ENCODE measurements around the gene AKAP13.
"Not testable (repeated sequence)": the region's sequence is repeated elsewhere in the genome, so short reads cannot be mapped to it uniquely, and the experiment has no call there.

The AKAP13 gene

DNA sequence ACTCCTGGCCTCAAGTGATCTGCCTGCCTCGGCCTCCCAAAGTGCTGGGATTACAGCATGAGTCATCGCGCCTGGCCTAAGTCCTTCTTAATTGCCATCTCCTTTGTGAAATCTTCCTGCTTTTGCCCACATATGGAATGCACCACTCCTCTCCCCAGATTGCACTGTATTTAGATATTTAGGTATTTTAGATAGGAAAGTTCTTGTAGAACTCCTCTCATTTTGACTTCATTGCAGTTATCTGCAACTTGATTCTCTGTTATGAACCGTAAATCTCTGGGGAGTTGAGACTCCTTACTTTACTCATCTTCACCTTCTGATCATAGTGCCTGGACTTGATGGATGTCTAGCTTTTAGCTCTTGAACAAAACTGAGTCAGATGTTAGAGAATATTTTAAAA lies 150.7 kb downstream of the AKAP13 start:
- Histone ChIP-seq H3K36me3 (ENCODE audit: control insufficient read depth in 2 of 2, insufficient read depth in 1 of 2, low read length in 2 of 2) (peaks cover 11 to 19% of the 10 kb centered on the region in 2 experiments; a peak in 2 of 3 replicates), H3K9me3 (ENCODE audit: control insufficient read depth, insufficient read depth, low read depth, low read length) (no peaks in the 10 kb centered on the region), H3K27ac (ENCODE audit: extremely low read depth, low read depth, low read length) (no peak overlapping the region), H3K4me3 (ENCODE audit: low read depth, low read length) (no peak overlapping the region), H3K4me1 (ENCODE audit: control insufficient read depth, insufficient read depth, low read length) (peaks cover 13% of the 10 kb centered on the region)
- ChIA-PET POLR2A (no interaction called here), CTCF (no interaction called here)
- no peak for TF ChIP-seq ZBTB7A (tag by site-specific recombination; IDR thresholded peaks at IDR 0.05; ENCODE audit: low read depth)
- no peak for TF ChIP-seq KLF10 (tag by site-specific recombination; IDR thresholded peaks at IDR 0.05)

DNA sequence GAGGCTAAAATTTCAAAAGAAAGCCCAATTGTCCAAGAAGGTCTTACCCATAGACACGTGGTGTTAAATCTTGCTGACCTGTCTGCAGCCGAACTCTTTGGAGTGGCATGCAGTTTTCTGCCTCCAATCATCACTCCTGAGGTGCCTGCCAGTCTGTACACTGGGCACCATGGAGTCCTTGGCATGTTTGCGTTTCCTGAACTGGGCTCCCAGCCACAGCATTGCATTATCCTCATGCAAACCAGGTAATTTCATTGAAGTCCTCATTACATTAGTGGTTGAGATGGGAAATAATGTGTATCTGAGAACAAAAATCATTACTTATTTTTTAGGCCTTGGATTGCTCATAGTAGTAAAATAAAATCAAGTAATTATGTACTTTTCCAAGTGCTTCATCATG lies 152.3 kb downstream of the AKAP13 start:
- Histone ChIP-seq H3K27ac (ENCODE audit: extremely low read depth, low read depth, low read length) (no peak overlapping the region), H3K9me3 (ENCODE audit: control insufficient read depth, insufficient read depth, low read depth, low read length) (no peaks in the 10 kb centered on the region), H3K4me3 (ENCODE audit: low read depth, low read length) (no peak overlapping the region), H3K4me1 (ENCODE audit: control insufficient read depth, insufficient read depth, low read length) (peaks cover 18% of the 10 kb centered on the region), H3K36me3 (ENCODE audit: control insufficient read depth in 2 of 2, insufficient read depth in 1 of 2, low read length in 2 of 2) (peaks cover 14 to 17% of the 10 kb centered on the region in 2 experiments; a peak in 2 of 3 replicates)
- CTCF ChIA-PET = interaction anchor here (0.6 to 0.7 kb wide), 2 partner anchors 12 to 986 kb away, joined by 3 read pairs; no protein-coding TSS in a partner anchor
- TF ChIP-seq ZFHX2 (tag by site-specific recombination; conservative IDR thresholded peaks at IDR 0.05) (no peak), ZNF664 (tag by site-specific recombination; IDR thresholded peaks at IDR 0.05) (no peak), ZNF2 (tag by site-specific recombination; IDR thresholded peaks at IDR 0.05) (no peak), ZNF221 (tag by site-specific recombination; IDR thresholded peaks at IDR 0.05; ENCODE audit: borderline replicate concordance) (no peak), ZNF785 (tag by site-specific recombination; IDR thresholded peaks at IDR 0.05) (no peak), ZNF169 (tag by site-specific recombination; IDR thresholded peaks at IDR 0.05) (no peak), ZNF768 (tag by site-specific recombination; IDR thresholded peaks at IDR 0.05) (no peak), ZNF354C (tag by site-specific recombination; IDR thresholded peaks at IDR 0.05; ENCODE audit: borderline replicate concordance, low read depth) (no peak)
- TF ChIP-seq, protein P1, sequence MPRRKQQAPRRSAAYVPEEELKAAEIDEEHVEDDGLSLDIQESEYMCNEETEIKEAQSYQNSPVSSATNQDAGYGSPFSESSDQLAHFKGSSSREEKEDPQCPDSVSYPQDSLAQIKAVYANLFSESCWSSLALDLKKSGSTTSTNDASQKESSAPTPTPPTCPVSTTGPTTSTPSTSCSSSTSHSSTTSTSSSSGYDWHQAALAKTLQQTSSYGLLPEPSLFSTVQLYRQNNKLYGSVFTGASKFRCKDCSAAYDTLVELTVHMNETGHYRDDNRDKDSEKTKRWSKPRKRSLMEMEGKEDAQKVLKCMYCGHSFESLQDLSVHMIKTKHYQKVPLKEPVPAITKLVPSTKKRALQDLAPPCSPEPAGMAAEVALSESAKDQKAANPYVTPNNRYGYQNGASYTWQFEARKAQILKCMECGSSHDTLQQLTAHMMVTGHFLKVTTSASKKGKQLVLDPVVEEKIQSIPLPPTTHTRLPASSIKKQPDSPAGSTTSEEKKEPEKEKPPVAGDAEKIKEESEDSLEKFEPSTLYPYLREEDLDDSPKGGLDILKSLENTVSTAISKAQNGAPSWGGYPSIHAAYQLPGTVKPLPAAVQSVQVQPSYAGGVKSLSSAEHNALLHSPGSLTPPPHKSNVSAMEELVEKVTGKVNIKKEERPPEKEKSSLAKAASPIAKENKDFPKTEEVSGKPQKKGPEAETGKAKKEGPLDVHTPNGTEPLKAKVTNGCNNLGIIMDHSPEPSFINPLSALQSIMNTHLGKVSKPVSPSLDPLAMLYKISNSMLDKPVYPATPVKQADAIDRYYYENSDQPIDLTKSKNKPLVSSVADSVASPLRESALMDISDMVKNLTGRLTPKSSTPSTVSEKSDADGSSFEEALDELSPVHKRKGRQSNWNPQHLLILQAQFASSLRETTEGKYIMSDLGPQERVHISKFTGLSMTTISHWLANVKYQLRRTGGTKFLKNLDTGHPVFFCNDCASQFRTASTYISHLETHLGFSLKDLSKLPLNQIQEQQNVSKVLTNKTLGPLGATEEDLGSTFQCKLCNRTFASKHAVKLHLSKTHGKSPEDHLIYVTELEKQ (tag by site-specific recombination; IDR thresholded peaks at IDR 0.05; ENCODE audit: borderline replicate concordance) = no peak
- TF ChIP-seq, protein P2, sequence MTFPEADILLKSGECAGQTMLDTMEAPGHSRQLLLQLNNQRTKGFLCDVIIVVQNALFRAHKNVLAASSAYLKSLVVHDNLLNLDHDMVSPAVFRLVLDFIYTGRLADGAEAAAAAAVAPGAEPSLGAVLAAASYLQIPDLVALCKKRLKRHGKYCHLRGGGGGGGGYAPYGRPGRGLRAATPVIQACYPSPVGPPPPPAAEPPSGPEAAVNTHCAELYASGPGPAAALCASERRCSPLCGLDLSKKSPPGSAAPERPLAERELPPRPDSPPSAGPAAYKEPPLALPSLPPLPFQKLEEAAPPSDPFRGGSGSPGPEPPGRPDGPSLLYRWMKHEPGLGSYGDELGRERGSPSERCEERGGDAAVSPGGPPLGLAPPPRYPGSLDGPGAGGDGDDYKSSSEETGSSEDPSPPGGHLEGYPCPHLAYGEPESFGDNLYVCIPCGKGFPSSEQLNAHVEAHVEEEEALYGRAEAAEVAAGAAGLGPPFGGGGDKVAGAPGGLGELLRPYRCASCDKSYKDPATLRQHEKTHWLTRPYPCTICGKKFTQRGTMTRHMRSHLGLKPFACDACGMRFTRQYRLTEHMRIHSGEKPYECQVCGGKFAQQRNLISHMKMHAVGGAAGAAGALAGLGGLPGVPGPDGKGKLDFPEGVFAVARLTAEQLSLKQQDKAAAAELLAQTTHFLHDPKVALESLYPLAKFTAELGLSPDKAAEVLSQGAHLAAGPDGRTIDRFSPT (tag by site-specific recombination; IDR thresholded peaks at IDR 0.05) = no peak
- POLR2A ChIA-PET = no interaction called here

DNA sequence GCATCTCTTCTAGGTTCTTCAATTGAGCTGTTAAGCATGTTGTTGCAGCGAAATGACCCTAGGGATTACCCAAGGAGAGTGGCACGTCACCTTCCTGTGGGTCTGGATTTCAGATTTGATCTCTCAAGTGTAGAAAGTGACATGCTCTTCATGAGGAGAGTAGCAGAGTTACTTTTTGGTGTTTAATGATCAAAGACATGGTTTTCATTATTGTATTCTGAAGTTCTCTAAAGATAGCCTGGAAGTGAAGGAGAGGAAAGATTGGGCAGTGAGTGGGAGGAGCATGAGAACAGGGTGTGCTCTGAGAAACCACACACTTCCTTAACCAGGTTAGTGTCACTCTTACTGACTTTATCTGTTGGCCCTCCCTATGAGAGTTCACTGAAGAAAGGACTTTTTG lies 153.6 kb downstream of the AKAP13 start:
- ChIA-PET POLR2A (no interaction called here), CTCF (interaction anchor here (0.5 kb wide), 1 partner anchor 26 kb away, joined by 3 read pairs; no protein-coding TSS in a partner anchor)
- H3K36me3 ChIP-seq (ENCODE audit: control insufficient read depth in 2 of 2, insufficient read depth in 1 of 2, low read length in 2 of 2) = peaks cover 14 to 17% of the 10 kb centered on the region in 2 experiments; a peak in 2 of 3 replicates
- no peak overlapping the region for H3K27ac ChIP-seq (ENCODE audit: extremely low read depth, low read depth, low read length)
- H3K4me1 ChIP-seq (ENCODE audit: control insufficient read depth, insufficient read depth, low read length) = peaks cover 9% of the 10 kb centered on the region
- no peak overlapping the region for H3K4me3 ChIP-seq (ENCODE audit: low read depth, low read length)
- TF ChIP-seq ZNF530 (tag by site-specific recombination; IDR thresholded peaks at IDR 0.05; ENCODE audit: low read depth) = no peak
- TF ChIP-seq, protein P3, sequence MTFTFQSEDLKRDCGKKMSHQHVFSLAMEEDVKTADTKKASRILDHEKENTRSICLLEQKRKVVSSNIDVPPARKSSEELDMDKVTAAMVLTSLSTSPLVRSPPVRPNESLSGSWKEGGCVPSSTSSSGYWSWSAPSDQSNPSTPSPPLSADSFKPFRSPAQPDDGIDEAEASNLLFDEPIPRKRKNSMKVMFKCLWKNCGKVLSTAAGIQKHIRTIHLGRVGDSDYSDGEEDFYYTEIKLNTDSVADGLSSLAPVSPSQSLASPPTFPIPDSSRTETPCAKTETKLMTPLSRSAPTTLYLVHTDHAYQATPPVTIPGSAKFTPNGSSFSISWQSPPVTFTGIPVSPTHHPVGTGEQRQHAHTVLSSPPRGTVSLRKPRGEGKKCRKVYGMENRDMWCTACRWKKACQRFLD (tag by site-specific recombination; IDR thresholded peaks at IDR 0.05) = no peak
- H3K9me3 ChIP-seq (ENCODE audit: control insufficient read depth, insufficient read depth, low read depth, low read length) = no peaks in the 10 kb centered on the region

DNA sequence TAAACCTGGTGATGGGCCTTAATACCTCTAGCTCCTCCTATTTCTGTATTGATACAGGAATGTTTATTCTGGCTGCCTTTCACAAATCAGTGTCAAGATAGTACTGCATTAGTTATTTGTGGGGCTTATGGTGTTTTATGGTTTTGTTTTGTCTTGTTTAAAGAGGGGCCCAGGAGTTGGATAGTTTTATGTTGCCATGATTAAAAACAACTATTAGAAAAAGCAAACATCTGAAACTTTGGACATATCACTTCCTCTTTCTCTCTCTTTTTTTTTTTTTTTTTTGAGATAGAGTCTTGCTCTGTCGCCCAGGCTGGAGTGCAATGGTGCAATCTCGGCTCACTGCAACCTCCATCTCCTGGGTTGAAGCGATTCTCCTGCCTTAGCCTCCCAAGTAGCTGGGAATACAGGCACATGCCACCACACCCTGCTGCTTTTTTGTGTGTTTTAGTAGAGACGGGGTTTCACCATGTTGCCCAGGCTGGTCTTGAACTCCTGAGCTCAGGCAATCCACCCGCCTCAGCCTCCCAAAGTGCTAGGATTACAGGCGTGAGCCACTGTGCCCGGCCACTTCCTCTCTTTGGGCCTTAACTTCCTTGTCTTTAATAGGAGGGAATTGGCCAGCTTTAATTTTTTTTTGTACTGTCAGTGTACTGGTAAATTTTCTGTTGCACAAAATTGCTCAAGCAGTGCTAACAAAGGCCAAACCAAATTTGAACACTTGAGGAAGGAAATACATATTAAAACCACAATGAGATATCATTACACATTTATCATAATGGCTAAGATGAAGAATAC lies 155.3 kb downstream of the AKAP13 start:
- POLR2A ChIA-PET; CTCF ChIA-PET; H3K27ac ChIP-seq (ENCODE audit: extremely low read depth, low read depth, low read length); H3K9me3 ChIP-seq (ENCODE audit: control insufficient read depth, insufficient read depth, low read depth, low read length); H3K4me3 ChIP-seq (ENCODE audit: low read depth, low read length): not testable (repeated sequence)
- H3K4me1 ChIP-seq (ENCODE audit: control insufficient read depth, insufficient read depth, low read length) = peaks cover 11% of the 10 kb centered on the region; the same call in 1 of the 2 replicates
- H3K36me3 ChIP-seq (ENCODE audit: control insufficient read depth in 2 of 2, insufficient read depth in 1 of 2, low read length in 2 of 2) = peaks cover 14 to 17% of the 10 kb centered on the region in 2 experiments; a peak in 2 of 3 replicates

All from HEK293 (cell line).